GM21717 (cell line): ENCODE results near the gene PSMD14.

Experiments used
- ATAC-seq: cut with Tn5 transposase; IDR thresholded peaks from one replicate; pipeline ENCODE4 v1.9.1; 2021; ENCODE audit warnings: mild to moderate bottlenecking, moderate library complexity; ENCODE audit not compliant: unreplicated experiment

PSMD14 gene

GRCh38 chr2:161434118-161434517 is 125.9 kb downstream of the PSMD14 start:
- no peak for ATAC-seq

- no peak for ATAC-seq
Observed at GRCh38 chr2:161436411-161436810, 128.2 kb downstream of the PSMD14 start.

GRCh38 chr2:161438598-161438997 is 130.4 kb downstream of the PSMD14 start:
- ATAC-seq, result no peak

GRCh38 chr2:161445097-161445496 is 136.9 kb downstream of the PSMD14 start:
- ATAC-seq, result no peak

- ATAC-seq, result no peak
Observed at GRCh38 chr2:161448431-161448830, 140.2 kb downstream of the PSMD14 start.
